ENCODE results near the gene HYPK. TPM values are rescaled to one million over a fixed set of nuclear protein-coding genes. Genes with fewer than 3 reads are reported as not detected.

The HYPK gene
- total and polyA plus RNA-seq, 7 donors: 3.6 to 22.8 (median 13.8) TPM

GRCh38 chr15:43845421-43845820 lies 45.0 kb downstream of the HYPK start:
- H3K9me3 ChIP-seq: no peaks in the 10 kb centered on the region
- no peak for DNase-seq
- H3K36me3 ChIP-seq: peaks cover 0 to 45% (median 0%) of the 10 kb centered on the region in 4 donors
- H3K27me3 ChIP-seq: no peaks in the 10 kb centered on the region
- no peaks in the 10 kb centered on the region for H3K4me1 ChIP-seq
- no peak overlapping the region for H3K27ac ChIP-seq
- no peak for TF ChIP-seq EP300 (IDR thresholded peaks at IDR 0.05)
- no peak for TF ChIP-seq POLR2AphosphoS5 (IDR thresholded peaks at IDR 0.05)
- no peak for TF ChIP-seq CTCF (IDR thresholded peaks at IDR 0.05)
- no peak for TF ChIP-seq POLR2A (IDR thresholded peaks at IDR 0.05)
- intact Hi-C loops (cut with DNase I): no loop called here
- H3K4me3 ChIP-seq: no peak overlapping the region

GRCh38 chr15:43851251-43851650 lies 50.9 kb downstream of the HYPK start:
- Histone ChIP-seq H3K9me3 (no peaks in the 10 kb centered on the region), H3K27me3 (no peaks in the 10 kb centered on the region), H3K27ac (no peak overlapping the region), H3K36me3 (peaks cover 0 to 37% (median 8%) of the 10 kb centered on the region in 4 donors), H3K4me1 (no peaks in the 10 kb centered on the region), H3K4me3 (no peak overlapping the region)
- WGBS, 2 donors: 98% methylated on average over 3 of the region's 3 CpGs
- no peak for DNase-seq
- no peak for TF ChIP-seq POLR2AphosphoS5 (IDR thresholded peaks at IDR 0.05)
- TF ChIP-seq EP300 (IDR thresholded peaks at IDR 0.05): no peak
- no peak for TF ChIP-seq POLR2A (IDR thresholded peaks at IDR 0.05)
- no peak for TF ChIP-seq CTCF (IDR thresholded peaks at IDR 0.05)
- intact Hi-C loops (cut with DNase I): no loop called here

GRCh38 chr15:43852607-43853006 lies 52.2 kb downstream of the HYPK start:
- no peak overlapping the region for H3K27ac ChIP-seq
- WGBS, 2 donors: 96 to 97% methylated on average over 4 of the region's 4 CpGs
- no peak overlapping the region for H3K4me3 ChIP-seq
- peaks cover 0 to 38% (median 8%) of the 10 kb centered on the region in 4 donors for H3K36me3 ChIP-seq
- no peaks in the 10 kb centered on the region for H3K4me1 ChIP-seq
- no peaks in the 10 kb centered on the region for H3K9me3 ChIP-seq
- no peak for TF ChIP-seq CTCF (IDR thresholded peaks at IDR 0.05)
- TF ChIP-seq POLR2AphosphoS5 (IDR thresholded peaks at IDR 0.05): no peak
- TF ChIP-seq POLR2A (IDR thresholded peaks at IDR 0.05): no peak
- TF ChIP-seq EP300 (IDR thresholded peaks at IDR 0.05): no peak
- intact Hi-C loops (cut with DNase I): no loop called here
- H3K27me3 ChIP-seq: no peaks in the 10 kb centered on the region
- no peak for DNase-seq

Small RNA genes lying within 50 kb of the gene (small RNA-seq; reads per million reads assigned to genes)
- 0 reads per million in 3 donors for gene MIR1282

Other genes starting within 250 kb of the HYPK start
- 10 to 100 TPM in 3 of 4 donors, 1 to 10 TPM in 1; 8.3 to 44.6 (median 18.3) TPM for gene PPIP5K1, start 210.4 kb upstream of the HYPK start, total RNA-seq
- gene PPIP5K1, start 210.4 kb upstream of the HYPK start, polyA plus RNA-seq: 10 to 100 TPM in 2 of 3 donors, 1 to 10 TPM in 1; 4.8 to 23.9 (median 13.2) TPM
- gene CKMT1B, start 206.6 kb upstream of the HYPK start, total RNA-seq: 1 to 10 TPM in 1 of 4 donors, under 1 TPM in 1, not detected in 2; 0.83 to 1.1 TPM
- gene CKMT1B, start 206.6 kb upstream of the HYPK start, polyA plus RNA-seq: 100 to 1,000 TPM in 2 of 3 donors, 10 to 100 TPM in 1; 66.1 to 153 (median 128) TPM
- under 1 TPM in 3 of 4 donors, not detected in 1; under 0.01 to 0.71 (median 0.68) TPM for gene STRC, start 181.8 kb upstream of the HYPK start, total RNA-seq
- gene STRC, start 181.8 kb upstream of the HYPK start, polyA plus RNA-seq: under 1 TPM in 1 of 3 donors, not detected in 2; 0.51 TPM
- gene CATSPER2, start 151.8 kb upstream of the HYPK start, total RNA-seq: 1 to 10 TPM; 1.8 to 6.9 (median 5.2) TPM
- gene CATSPER2, start 151.8 kb upstream of the HYPK start, polyA plus RNA-seq: 1 to 10 TPM in 1 of 3 donors, under 1 TPM in 1, not detected in 1; under 0.01 to 3.4 TPM
- 1 to 10 TPM in 1 of 4 donors, under 1 TPM in 1, not detected in 2; 0.36 to 1.8 TPM for gene CKMT1A, start 106.7 kb upstream of the HYPK start, total RNA-seq
- gene CKMT1A, start 106.7 kb upstream of the HYPK start, polyA plus RNA-seq: 100 to 1,000 TPM in 2 of 3 donors, 10 to 100 TPM in 1; 64.3 to 114 (median 105) TPM
- gene PDIA3, start 54.2 kb upstream of the HYPK start, total RNA-seq: 10 to 100 TPM; 62.0 to 66.2 (median 63.4) TPM
- 100 to 1,000 TPM in 1 of 3 donors, 10 to 100 TPM in 2; 36.6 to 430 (median 82.5) TPM for gene PDIA3, start 54.2 kb upstream of the HYPK start, polyA plus RNA-seq
- gene ELL3, start 23.6 kb upstream of the HYPK start, total RNA-seq: 1 to 10 TPM; 1.9 to 6.4 (median 4.3) TPM
- gene ELL3, start 23.6 kb upstream of the HYPK start, polyA plus RNA-seq: 10 to 100 TPM; 31.1 to 45.8 (median 36.0) TPM
- 100 to 1,000 TPM; 625 to 803 (median 718) TPM for gene SERF2, start 8.3 kb upstream of the HYPK start, total RNA-seq
- 1,000 to 10,000 TPM; 1,723 to 3,090 (median 2,981) TPM for gene SERF2, start 8.3 kb upstream of the HYPK start, polyA plus RNA-seq
- gene SERINC4, start 379 bp upstream of the HYPK start, total RNA-seq: under 1 TPM in 1 of 4 donors, not detected in 3; 0.27 TPM
- under 1 TPM in 2 of 3 donors, not detected in 1; 0.60 to 0.61 TPM for gene SERINC4, start 379 bp upstream of the HYPK start, polyA plus RNA-seq
- 10 to 100 TPM; 12.7 to 20.0 (median 15.2) TPM for gene MFAP1, start 24.1 kb downstream of the HYPK start, total RNA-seq
- 10 to 100 TPM; 21.0 to 27.0 (median 22.9) TPM for gene MFAP1, start 24.1 kb downstream of the HYPK start, polyA plus RNA-seq
- gene WDR76, start 26.4 kb downstream of the HYPK start, total RNA-seq: 10 to 100 TPM in 3 of 4 donors, 1 to 10 TPM in 1; 8.9 to 11.6 (median 11.0) TPM
- gene WDR76, start 26.4 kb downstream of the HYPK start, polyA plus RNA-seq: 1 to 10 TPM; 1.2 to 5.4 (median 2.5) TPM